ENCODE results near the gene EHD4. TPM values are rescaled to one million over a fixed set of nuclear protein-coding genes. Genes with fewer than 3 reads are reported as not detected.
A peak's percentile ranks its signal among the peaks of the same experiment; 100 is the strongest.

Gene EHD4
- total RNA-seq, 2 experiments from 2014 or later: 6.9 to 8.0 TPM

DNA sequence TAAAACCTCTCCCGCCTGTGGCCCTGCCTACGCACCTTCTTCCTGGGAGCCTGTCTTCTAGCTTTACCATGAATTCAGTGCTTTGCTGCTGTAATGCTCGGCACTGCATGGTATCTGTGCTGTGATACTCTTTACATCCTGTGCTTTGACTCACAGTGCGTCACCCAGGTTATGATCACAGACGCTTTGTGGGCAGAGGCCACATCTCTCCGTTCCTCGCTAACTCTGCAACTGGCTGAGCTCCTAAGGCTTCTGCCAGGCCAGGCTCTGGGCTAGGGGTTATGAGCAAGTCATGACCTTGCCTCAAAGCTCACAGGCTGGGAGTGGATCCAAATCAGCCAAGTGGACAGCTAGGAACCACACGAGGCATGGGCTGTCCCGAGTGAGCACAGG lies 101.7 kb downstream of the EHD4 start:
- peak; percentile 86 for ATAC-seq
- H3K4me3 Mint-ChIP-seq: no peak overlapping the region
- peak; percentile 66 for DNase-seq
- no peaks in the 10 kb centered on the region for H3K27me3 Mint-ChIP-seq (ENCODE audit: low read depth)
- peak overlapping the region; percentile 89 for H3K27ac Mint-ChIP-seq
- no peaks in the 10 kb centered on the region for H3K36me3 Mint-ChIP-seq (ENCODE audit: low read depth)
- H3K9me3 Mint-ChIP-seq (ENCODE audit: insufficient read depth): no peaks in the 10 kb centered on the region
- POLR2A ChIA-PET: interaction anchor here (0.7 to 1.0 kb wide), 3 partner anchors 14 to 34 kb away, joined by 3 read pairs; no protein-coding TSS in a partner anchor
- peaks cover 9% of the 10 kb centered on the region for H3K4me1 Mint-ChIP-seq (ENCODE audit: low read depth)
- CTCF ChIA-PET: interaction anchor here (1.1 to 1.7 kb wide), 5 partner anchors 10 to 98 kb away, joined by 3 to 8 read pairs (median 5); no protein-coding TSS in a partner anchor

DNA sequence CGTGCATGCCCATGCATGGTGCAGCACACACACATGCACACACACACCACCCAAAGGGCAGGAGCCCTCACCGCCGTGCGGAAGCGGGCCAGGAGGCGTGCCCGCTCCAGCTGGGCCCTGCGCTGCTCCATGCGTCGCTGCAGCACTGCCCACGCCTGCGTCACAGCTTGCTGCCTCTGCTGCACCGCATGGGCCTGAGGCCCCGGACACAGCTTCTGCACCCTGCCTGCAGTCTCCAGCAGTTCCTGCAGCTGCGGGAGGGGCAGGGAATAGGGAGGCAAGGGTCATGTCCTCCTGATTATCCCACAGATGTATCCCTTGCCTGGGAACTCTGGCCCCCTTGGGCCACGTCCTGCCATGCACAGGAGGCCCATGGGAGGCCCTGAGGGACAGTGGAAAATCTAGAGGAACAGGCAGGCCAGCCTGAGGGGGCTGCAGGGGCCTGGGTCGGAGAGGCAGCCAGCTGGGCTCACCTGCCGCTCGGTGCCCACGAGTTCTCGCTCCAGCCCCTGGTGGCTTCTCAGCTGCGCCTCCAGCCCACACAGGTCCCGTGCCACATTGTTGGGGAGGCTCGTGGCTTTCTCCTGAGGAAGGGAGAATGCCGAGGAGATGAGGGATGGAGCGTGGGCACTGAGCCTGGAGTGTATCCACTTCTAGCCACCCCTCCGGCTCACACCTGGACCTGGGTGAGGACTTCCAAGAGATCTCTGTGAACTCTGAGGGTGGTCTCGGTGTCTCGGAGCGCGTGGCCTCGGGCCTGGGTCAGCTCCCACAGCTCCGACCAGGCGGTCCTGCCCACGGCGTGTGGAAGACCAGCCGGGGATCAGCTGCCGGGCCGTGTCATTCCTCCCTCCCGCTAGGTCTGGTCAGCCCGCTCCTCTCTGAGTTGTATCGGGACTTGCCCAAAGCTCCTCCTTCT lies 102.3 kb downstream of the EHD4 start:
- Mint-ChIP-seq H3K4me1 (ENCODE audit: low read depth) (peaks cover 9% of the 10 kb centered on the region), H3K27me3 (ENCODE audit: low read depth) (no peaks in the 10 kb centered on the region), H3K4me3 (no peak overlapping the region), H3K9me3 (ENCODE audit: insufficient read depth) (no peaks in the 10 kb centered on the region), H3K27ac (peak overlapping the region; percentile 89), H3K36me3 (ENCODE audit: low read depth) (no peaks in the 10 kb centered on the region)
- CTCF ChIA-PET: interaction anchor here (1.1 to 1.7 kb wide), 5 partner anchors 11 to 97 kb away, joined by 3 to 8 read pairs (median 5); no protein-coding TSS in a partner anchor
- ATAC-seq: no peak
- no peak for DNase-seq
- POLR2A ChIA-PET: interaction anchor here (0.7 to 1.0 kb wide), 3 partner anchors 13 to 35 kb away, joined by 3 read pairs; no protein-coding TSS in a partner anchor

GRCh38 chr15:41868321-41868720 lies 104.0 kb downstream of the EHD4 start:
- peaks cover 9% of the 10 kb centered on the region for H3K4me1 Mint-ChIP-seq (ENCODE audit: low read depth)
- DNase-seq: no peak
- CTCF ChIA-PET: no interaction called here

DNA sequence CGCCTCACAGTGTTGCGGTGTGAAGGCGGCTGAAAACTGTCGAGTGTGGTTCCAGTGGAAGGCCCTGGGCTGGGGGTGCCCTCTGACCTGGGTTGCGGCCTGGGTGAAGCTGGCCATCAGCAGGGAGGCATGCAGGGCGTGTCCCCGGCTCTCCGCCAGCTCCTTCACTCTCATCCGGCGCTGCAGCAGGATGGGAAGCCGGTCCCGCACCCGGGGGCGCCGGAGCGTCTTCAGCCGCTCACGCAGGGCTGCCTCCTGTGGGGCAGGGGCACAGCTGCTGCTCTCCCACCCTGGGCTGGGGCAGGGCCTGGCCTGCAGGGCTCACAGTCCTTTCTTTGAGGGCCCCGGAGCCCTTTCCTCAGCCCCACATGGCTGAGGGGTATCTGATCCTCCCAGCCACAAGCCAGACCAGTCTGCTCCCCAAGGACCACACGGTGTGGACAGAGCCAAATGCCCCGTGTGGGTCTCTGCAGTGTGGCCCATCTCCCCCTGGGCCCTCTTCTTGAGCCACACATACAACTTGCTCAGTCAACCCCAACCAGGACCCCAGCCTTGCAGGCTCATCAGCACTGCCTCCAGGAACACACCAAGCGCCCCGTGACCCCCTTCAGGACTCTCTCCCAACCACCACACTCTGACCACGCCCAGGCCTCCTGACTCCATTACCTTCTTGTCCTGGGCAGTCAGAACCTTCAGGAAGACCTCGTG lies 105.3 kb downstream of the EHD4 start:
- ATAC-seq (no peak), DNase-seq (no peak)
- ChIA-PET POLR2A (no interaction called here), CTCF (interaction anchor here (1.6 kb wide), 1 partner anchor 38 kb away, joined by 4 read pairs; no protein-coding TSS in a partner anchor)
- H3K4me1 Mint-ChIP-seq (ENCODE audit: low read depth): peaks cover 12% of the 10 kb centered on the region
- no peaks in the 10 kb centered on the region for H3K27me3 Mint-ChIP-seq (ENCODE audit: low read depth)
- H3K27ac Mint-ChIP-seq: no peak overlapping the region
- H3K4me3 Mint-ChIP-seq: no peak overlapping the region
- no peaks in the 10 kb centered on the region for H3K36me3 Mint-ChIP-seq (ENCODE audit: low read depth)
- no peaks in the 10 kb centered on the region for H3K9me3 Mint-ChIP-seq (ENCODE audit: insufficient read depth)

More at GRCh38 chr15:41868321-41868720, 104.0 kb downstream of the EHD4 start:
- Mint-ChIP-seq H3K27me3 (ENCODE audit: low read depth) (no peaks in the 10 kb centered on the region), H3K27ac (no peak overlapping the region), H3K9me3 (ENCODE audit: insufficient read depth) (no peaks in the 10 kb centered on the region), H3K4me3 (no peak overlapping the region), H3K36me3 (ENCODE audit: low read depth) (no peaks in the 10 kb centered on the region)
- no peak for ATAC-seq
- POLR2A ChIA-PET: no interaction called here

- CTCF ChIA-PET: interaction anchor here (1.6 kb wide), 1 partner anchor 39 kb away, joined by 4 read pairs; no protein-coding TSS in a partner anchor
- no peak overlapping the region for H3K4me3 Mint-ChIP-seq
- DNase-seq (no peak), ATAC-seq (no peak)
- no peak overlapping the region for H3K27ac Mint-ChIP-seq
- H3K36me3 Mint-ChIP-seq (ENCODE audit: low read depth): no peaks in the 10 kb centered on the region
- H3K27me3 Mint-ChIP-seq (ENCODE audit: low read depth): no peaks in the 10 kb centered on the region
- H3K9me3 Mint-ChIP-seq (ENCODE audit: insufficient read depth): no peaks in the 10 kb centered on the region
- H3K4me1 Mint-ChIP-seq (ENCODE audit: low read depth): peaks cover 12% of the 10 kb centered on the region
- POLR2A ChIA-PET: no interaction called here
Measured at GRCh38 chr15:41866263-41866703, 106.1 kb downstream of the EHD4 start.

GRCh38 chr15:41865490-41866055 lies 106.8 kb downstream of the EHD4 start:
- H3K36me3 Mint-ChIP-seq (ENCODE audit: low read depth): no peaks in the 10 kb centered on the region
- no peak for DNase-seq
- ATAC-seq: no peak
- H3K27ac Mint-ChIP-seq: no peak overlapping the region
- ChIA-PET CTCF (interaction anchor here (1.6 kb wide), 1 partner anchor 39 kb away, joined by 4 read pairs; no protein-coding TSS in a partner anchor), POLR2A (no interaction called here)
- no peak overlapping the region for H3K4me3 Mint-ChIP-seq
- peaks cover 10% of the 10 kb centered on the region for H3K4me1 Mint-ChIP-seq (ENCODE audit: low read depth)
- H3K27me3 Mint-ChIP-seq (ENCODE audit: low read depth): no peaks in the 10 kb centered on the region
- H3K9me3 Mint-ChIP-seq (ENCODE audit: insufficient read depth): no peaks in the 10 kb centered on the region

DNA sequence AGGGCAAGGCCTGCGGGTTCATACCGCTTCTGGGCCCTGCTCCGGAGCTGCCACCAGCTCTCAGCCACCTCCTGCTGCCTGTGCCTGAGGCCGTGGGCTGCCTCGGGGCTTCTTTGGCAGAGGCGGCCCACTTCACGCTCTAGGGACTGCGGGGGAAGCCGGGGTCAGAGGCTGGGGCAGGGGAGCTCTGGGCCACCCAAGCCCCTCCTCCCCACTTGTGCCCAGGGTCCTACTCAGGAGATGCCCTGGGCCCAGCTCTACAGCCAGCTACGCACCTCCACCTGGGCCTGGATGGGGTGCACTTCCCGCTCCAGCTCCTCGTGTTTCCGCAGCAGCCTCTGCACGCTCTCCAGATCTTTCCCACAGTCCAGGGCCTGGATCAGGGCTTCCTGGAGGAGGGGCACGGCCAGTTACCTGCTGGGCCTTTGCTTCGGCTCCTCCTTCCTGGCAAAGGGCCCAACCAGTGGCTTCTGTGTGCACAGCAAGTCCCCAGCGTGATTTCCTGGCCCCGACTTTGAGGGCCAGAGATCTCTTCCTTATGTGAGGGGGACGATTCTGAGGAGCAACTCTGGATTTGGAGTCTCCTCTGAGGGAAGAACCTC lies 109.7 kb downstream of the EHD4 start:
- ChIA-PET CTCF (interaction anchor here (1.2 kb wide), 1 partner anchor 42 kb away, joined by 3 read pairs; no protein-coding TSS in a partner anchor), POLR2A (interaction anchor here (0.8 to 0.9 kb wide), 2 partner anchors 11 to 31 kb away, joined by 3 read pairs; no protein-coding TSS in a partner anchor)
- ATAC-seq (no peak), DNase-seq (no peak)
- H3K4me3 Mint-ChIP-seq: no peak overlapping the region
- peaks cover 15% of the 10 kb centered on the region for H3K4me1 Mint-ChIP-seq (ENCODE audit: low read depth)
- H3K9me3 Mint-ChIP-seq (ENCODE audit: insufficient read depth): no peaks in the 10 kb centered on the region
- no peak overlapping the region for H3K27ac Mint-ChIP-seq
- no peaks in the 10 kb centered on the region for H3K36me3 Mint-ChIP-seq (ENCODE audit: low read depth)
- H3K27me3 Mint-ChIP-seq (ENCODE audit: low read depth): no peaks in the 10 kb centered on the region

GRCh38 chr15:41861736-41862356 lies 110.5 kb downstream of the EHD4 start:
- Mint-ChIP-seq H3K27me3 (ENCODE audit: low read depth) (no peaks in the 10 kb centered on the region), H3K4me1 (ENCODE audit: low read depth) (peaks cover 15% of the 10 kb centered on the region), H3K4me3 (no peak overlapping the region), H3K27ac (no peak overlapping the region), H3K36me3 (ENCODE audit: low read depth) (no peaks in the 10 kb centered on the region), H3K9me3 (ENCODE audit: insufficient read depth) (no peaks in the 10 kb centered on the region)
- CTCF ChIA-PET: interaction anchor here (1.2 to 1.9 kb wide), 3 partner anchors 43 to 88 kb away, joined by 3 to 7 read pairs (median 4); partner anchors contain the start of gene MAPKBP1
- POLR2A ChIA-PET: interaction anchor here (0.8 kb wide), 1 partner anchor 30 kb away, joined by 3 read pairs; no protein-coding TSS in a partner anchor
- no peak for DNase-seq
- ATAC-seq: peak; percentile 11

GRCh38 chr15:41860049-41860828 lies 112.1 kb downstream of the EHD4 start:
- Mint-ChIP-seq H3K4me1 (ENCODE audit: low read depth) (peaks cover 15% of the 10 kb centered on the region), H3K9me3 (ENCODE audit: insufficient read depth) (no peaks in the 10 kb centered on the region), H3K27me3 (ENCODE audit: low read depth) (no peaks in the 10 kb centered on the region), H3K4me3 (no peak overlapping the region), H3K27ac (no peak overlapping the region), H3K36me3 (ENCODE audit: low read depth) (no peaks in the 10 kb centered on the region)
- no peak for DNase-seq
- ATAC-seq: no peak
- POLR2A ChIA-PET: no interaction called here
- CTCF ChIA-PET: interaction anchor here (0.7 to 1.9 kb wide), 3 partner anchors 16 to 49 kb away, joined by 3 to 7 read pairs (median 3); no protein-coding TSS in a partner anchor

DNA sequence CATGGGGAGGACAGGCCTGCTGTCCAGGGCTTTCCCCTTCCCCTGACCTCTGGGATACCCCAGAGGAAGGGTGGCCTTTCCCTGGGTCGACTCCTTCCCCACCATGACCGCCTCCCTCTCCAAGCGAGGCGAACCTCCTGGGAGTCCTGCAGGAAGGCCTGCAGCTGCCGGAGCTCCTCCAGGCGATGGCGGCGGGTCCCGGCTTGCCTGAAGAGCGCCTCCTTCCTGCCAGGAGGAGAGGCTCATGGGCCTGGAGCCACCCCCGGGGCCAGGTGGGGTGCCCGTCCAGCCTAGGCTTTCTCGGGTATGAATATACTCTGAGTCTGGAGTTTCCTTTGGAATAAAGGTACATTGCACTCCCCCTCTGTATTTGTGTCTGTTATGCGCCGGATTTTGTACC lies 113.6 kb downstream of the EHD4 start:
- H3K27ac Mint-ChIP-seq: no peak overlapping the region
- CTCF ChIA-PET: interaction anchor here (1.9 to 2.2 kb wide), 2 partner anchors 46 to 85 kb away, joined by 5 to 6 read pairs; partner anchors contain the start of gene MAPKBP1
- no peaks in the 10 kb centered on the region for H3K9me3 Mint-ChIP-seq (ENCODE audit: insufficient read depth)

More for the DNA sequence above, 113.6 kb downstream of the EHD4 start:
- ATAC-seq: no peak
- no peaks in the 10 kb centered on the region for H3K27me3 Mint-ChIP-seq (ENCODE audit: low read depth)
- no peak overlapping the region for H3K4me3 Mint-ChIP-seq
- no peaks in the 10 kb centered on the region for H3K36me3 Mint-ChIP-seq (ENCODE audit: low read depth)
- POLR2A ChIA-PET: no interaction called here
- peaks cover 15% of the 10 kb centered on the region for H3K4me1 Mint-ChIP-seq (ENCODE audit: low read depth)
- DNase-seq: no peak
